ENCODE results near the gene TRIM17. TPM values are rescaled to one million over a fixed set of nuclear protein-coding genes. Genes with fewer than 3 reads are reported as not detected.

Gene TRIM17
- total RNA-seq, 1 donor from 2014 or later: 2.9 TPM

- H3K27ac Mint-ChIP-seq: no peak overlapping the region
- Histone ChIP-seq H3K9me3 (ENCODE audit: low read depth) (no peaks in the 10 kb centered on the region), H3K4me2 (no peak overlapping the region), H3K9ac (no peak overlapping the region), H3K36me3 (no peaks in the 10 kb centered on the region), H4K20me1 (ENCODE audit: low read depth) (no peaks in the 10 kb centered on the region), H3K79me2 (ENCODE audit: low read depth) (no peaks in the 10 kb centered on the region), H3K4me1 (no peaks in the 10 kb centered on the region), H2AFZ (replicated peaks) (no peak overlapping the region), H3K4me3 (no peak overlapping the region), H3F3A (ENCODE audit: low read depth) (no peaks in the 10 kb centered on the region), H3K27me3 (no peaks in the 10 kb centered on the region), H3K27ac (no peak overlapping the region)
- DNase-seq (ENCODE audit: low spot score): no peak
- no peaks in the 10 kb centered on the region for H3K9me3 Mint-ChIP-seq
- H3K27me3 Mint-ChIP-seq (ENCODE audit: insufficient read depth, low read depth): peaks cover 3% of the 10 kb centered on the region
- no peaks in the 10 kb centered on the region for H3K36me3 Mint-ChIP-seq
- TF ChIP-seq EZH2 (IDR thresholded peaks at IDR 0.05) (no peak), EZH2phosphoT487 (IDR thresholded peaks at IDR 0.05) (no peak), CTCF (IDR thresholded peaks at IDR 0.05) (no peak)
- H3K4me1 Mint-ChIP-seq: no peaks in the 10 kb centered on the region
- H3K4me3 Mint-ChIP-seq: no peak overlapping the region
Measured at GRCh38 chr1:228363686-228364067, 53.0 kb downstream of the TRIM17 start.

- Histone ChIP-seq H2AFZ (replicated peaks) (no peak overlapping the region), H3K4me1 (no peaks in the 10 kb centered on the region), H3K79me2 (ENCODE audit: low read depth) (no peaks in the 10 kb centered on the region), H4K20me1 (ENCODE audit: low read depth) (no peaks in the 10 kb centered on the region), H3K27me3 (no peaks in the 10 kb centered on the region), H3K9ac (no peak overlapping the region), H3K36me3 (no peaks in the 10 kb centered on the region), H3K27ac (no peak overlapping the region), H3K9me3 (ENCODE audit: low read depth) (no peaks in the 10 kb centered on the region), H3F3A (ENCODE audit: low read depth) (no peaks in the 10 kb centered on the region), H3K4me3 (no peak overlapping the region), H3K4me2 (no peak overlapping the region)
- H3K9me3 Mint-ChIP-seq: no peaks in the 10 kb centered on the region
- TF ChIP-seq EZH2phosphoT487 (IDR thresholded peaks at IDR 0.05) (no peak), EZH2 (IDR thresholded peaks at IDR 0.05) (no peak), CTCF (IDR thresholded peaks at IDR 0.05) (no peak)
- H3K4me1 Mint-ChIP-seq: no peaks in the 10 kb centered on the region
- H3K4me3 Mint-ChIP-seq: no peak overlapping the region
- peaks cover 3% of the 10 kb centered on the region for H3K27me3 Mint-ChIP-seq (ENCODE audit: insufficient read depth, low read depth)
- no peak for DNase-seq (ENCODE audit: low spot score)
- no peaks in the 10 kb centered on the region for H3K36me3 Mint-ChIP-seq
- no peak overlapping the region for H3K27ac Mint-ChIP-seq
Measured at GRCh38 chr1:228362884-228363450, 53.7 kb downstream of the TRIM17 start.

GRCh38 chr1:228362141-228362883 is 54.3 kb downstream of the TRIM17 start:
- no peak overlapping the region for H3K27ac Mint-ChIP-seq
- no peak for TF ChIP-seq EZH2phosphoT487 (IDR thresholded peaks at IDR 0.05)
- Histone ChIP-seq H2AFZ (replicated peaks) (no peak overlapping the region), H3K79me2 (ENCODE audit: low read depth) (no peaks in the 10 kb centered on the region), H3K27ac (no peak overlapping the region), H3K27me3 (no peaks in the 10 kb centered on the region), H3K4me2 (no peak overlapping the region), H3F3A (ENCODE audit: low read depth) (no peaks in the 10 kb centered on the region), H3K9me3 (ENCODE audit: low read depth) (no peaks in the 10 kb centered on the region), H3K4me1 (no peaks in the 10 kb centered on the region), H3K36me3 (no peaks in the 10 kb centered on the region), H3K9ac (no peak overlapping the region), H4K20me1 (ENCODE audit: low read depth) (no peaks in the 10 kb centered on the region), H3K4me3 (no peak overlapping the region)
- H3K27me3 Mint-ChIP-seq (ENCODE audit: insufficient read depth, low read depth): peaks cover 3% of the 10 kb centered on the region
- no peak overlapping the region for H3K4me3 Mint-ChIP-seq
- H3K4me1 Mint-ChIP-seq: no peaks in the 10 kb centered on the region
- no peaks in the 10 kb centered on the region for H3K36me3 Mint-ChIP-seq
- no peak for DNase-seq (ENCODE audit: low spot score)
- H3K9me3 Mint-ChIP-seq: no peaks in the 10 kb centered on the region
